NOMO-1 (cell line): ENCODE data around the gene SLC6A9.

ENCODE experiments used
- DNase-seq, 2 experiments: peaks; one replicate each; lab custom pipeline; 2025; ENCODE audit not compliant: unreplicated experiment in 2 of 2; lab: John Stamatoyannopoulos, UW

Gene SLC6A9

GRCh38 chr1:43951021-43951985 is 80.0 kb downstream of the SLC6A9 start:
- no peak for DNase-seq

GRCh38 chr1:43949678-43950077 is 81.6 kb downstream of the SLC6A9 start:
- DNase-seq: no peak

- DNase-seq: no peak
Observed at GRCh38 chr1:43947874-43948437, 83.3 kb downstream of the SLC6A9 start.

- DNase-seq: no peak
Observed at GRCh38 chr1:43947061-43947873, 84.0 kb downstream of the SLC6A9 start.
